Activated CD4-positive, alpha-beta T cell treated with anti-CD3 and anti-CD28 coated beads, Interleukin-2, amount 10 ng/mL, durations not matched to agents 24 days and 14 days (primary cell): ENCODE data around the gene MCOLN3. TPM values are rescaled to one million over a fixed set of nuclear protein-coding genes. Genes with fewer than 3 reads are reported as not detected.

Source experiments
- DNase-seq: peaks from one replicate; pipeline ENCODE4 v3.0.0; 2022
- H3K27ac Mint-ChIP-seq: one replicate; pipeline ENCODE4 v1.8.0; 2022; ENCODE audit warnings: mild to moderate bottlenecking, mixed read lengths
- H3K27me3 Mint-ChIP-seq: one replicate; pipeline ENCODE4 v1.8.0; 2022; ENCODE audit warnings: mixed read lengths
- H3K36me3 Mint-ChIP-seq: one replicate; pipeline ENCODE4 v1.8.0; 2022; ENCODE audit warnings: low read depth, mild to moderate bottlenecking, mixed read lengths
- H3K4me1 Mint-ChIP-seq: one replicate; pipeline ENCODE4 v1.8.0; 2021; ENCODE audit warnings: mixed read lengths
- H3K4me3 Mint-ChIP-seq: one replicate; pipeline ENCODE4 v1.8.0; 2022; ENCODE audit warnings: mild to moderate bottlenecking, moderate library complexity, mixed read lengths
- H3K9me3 Mint-ChIP-seq: one replicate; pipeline ENCODE4 v1.8.0; 2021; ENCODE audit warnings: mixed read lengths
- intact Hi-C: fragments of 100-400 bp; cut with micrococcal nuclease; formaldehyde crosslinking; loops from one replicate; pipeline ENCODE4 v1.15.1; 2023
- total RNA-seq: library from RNA; stranded (reverse); gene quantifications from 2 replicates; pipeline ENCODE4 v1.2.3, GENCODE V29; 2022

Gene MCOLN3
- 0.51 and 0.66 TPM in 2 replicates for total RNA-seq

GRCh38 chr1:85048296-85049064 is at the start of gene MCOLN3:
Gene MCOLN3 (minus strand): TSS chr1:85048500. CDS start chr1:85045360, 3,140 bp downstream.
- Mint-ChIP-seq H3K27ac (peak within 1 kb of the TSS; percentile 21), H3K27me3 (peaks cover 44% of the 10 kb centered on the region), H3K36me3 (no peaks in the 10 kb centered on the region), H3K9me3 (no peaks in the 10 kb centered on the region), H3K4me1 (peaks cover 26% of the 10 kb centered on the region), H3K4me3 (peak within 1 kb of the TSS; percentile 70)
- peak; percentile 83 for DNase-seq
- intact Hi-C loops = loop anchor here (1.0 to 2.0 kb wide), 3 partner anchors 14 to 210 kb away; partner anchors contain the start of gene C1orf52

GRCh38 chr1:85093644-85094043 is 45.3 kb upstream of the MCOLN3 start:
- no peak overlapping the region for H3K4me3 Mint-ChIP-seq
- no peak for DNase-seq
- H3K27me3 Mint-ChIP-seq = peaks cover 22% of the 10 kb centered on the region
- H3K36me3 Mint-ChIP-seq = peaks cover 3% of the 10 kb centered on the region
- peaks cover 4% of the 10 kb centered on the region for H3K4me1 Mint-ChIP-seq
- intact Hi-C loops = no loop called here
- no peak overlapping the region for H3K27ac Mint-ChIP-seq
- H3K9me3 Mint-ChIP-seq = peaks cover 7% of the 10 kb centered on the region

GRCh38 chr1:85091671-85092280 is 43.5 kb upstream of the MCOLN3 start:
- peak; percentile 58 for DNase-seq
- Mint-ChIP-seq H3K36me3 (peaks cover 3% of the 10 kb centered on the region), H3K27ac (no peak overlapping the region), H3K27me3 (peaks cover 19% of the 10 kb centered on the region), H3K9me3 (peaks cover 3% of the 10 kb centered on the region), H3K4me1 (peaks cover 4% of the 10 kb centered on the region), H3K4me3 (peak overlapping the region; percentile 71)
- intact Hi-C loops = loop anchor here (1.0 kb wide), 1 partner anchor 146 kb away; no protein-coding TSS in a partner anchor

- peaks cover 3% of the 10 kb centered on the region for H3K9me3 Mint-ChIP-seq
- no peak overlapping the region for H3K27ac Mint-ChIP-seq
- peaks cover 13% of the 10 kb centered on the region for H3K27me3 Mint-ChIP-seq
- peak; percentile 36 for DNase-seq
- H3K4me3 Mint-ChIP-seq = no peak overlapping the region
- peaks cover 2% of the 10 kb centered on the region for H3K36me3 Mint-ChIP-seq
- intact Hi-C loops = no loop called here
- H3K4me1 Mint-ChIP-seq = peaks cover 4% of the 10 kb centered on the region
Observed at GRCh38 chr1:85090225-85090624, 41.9 kb upstream of the MCOLN3 start.

- Mint-ChIP-seq H3K27ac (no peak overlapping the region), H3K4me3 (no peak overlapping the region), H3K9me3 (peaks cover 3% of the 10 kb centered on the region), H3K4me1 (peaks cover 4% of the 10 kb centered on the region), H3K36me3 (peaks cover 2% of the 10 kb centered on the region), H3K27me3 (peaks cover 18% of the 10 kb centered on the region)
- intact Hi-C loops = no loop called here
- DNase-seq = peak; percentile 29
Observed at GRCh38 chr1:85089203-85089602, 40.9 kb upstream of the MCOLN3 start.

GRCh38 chr1:85088408-85088784 is 40.1 kb upstream of the MCOLN3 start:
- H3K4me1 Mint-ChIP-seq = peaks cover 4% of the 10 kb centered on the region
- peak; percentile 4 for DNase-seq
- no peak overlapping the region for H3K27ac Mint-ChIP-seq
- peaks cover 2% of the 10 kb centered on the region for H3K36me3 Mint-ChIP-seq
- no peak overlapping the region for H3K4me3 Mint-ChIP-seq
- peaks cover 20% of the 10 kb centered on the region for H3K27me3 Mint-ChIP-seq
- peaks cover 3% of the 10 kb centered on the region for H3K9me3 Mint-ChIP-seq
- intact Hi-C loops = no loop called here

- intact Hi-C loops = no loop called here
- DNase-seq = peak; percentile 21
- peaks cover 2% of the 10 kb centered on the region for H3K36me3 Mint-ChIP-seq
- peaks cover 4% of the 10 kb centered on the region for H3K4me1 Mint-ChIP-seq
- H3K27me3 Mint-ChIP-seq = peaks cover 20% of the 10 kb centered on the region
- H3K4me3 Mint-ChIP-seq = no peak overlapping the region
- H3K9me3 Mint-ChIP-seq = peaks cover 3% of the 10 kb centered on the region
- H3K27ac Mint-ChIP-seq = no peak overlapping the region
Observed at GRCh38 chr1:85087659-85088407, 39.5 kb upstream of the MCOLN3 start.

- intact Hi-C loops = no loop called here
- Mint-ChIP-seq H3K4me1 (no peaks in the 10 kb centered on the region), H3K9me3 (no peaks in the 10 kb centered on the region), H3K36me3 (no peaks in the 10 kb centered on the region), H3K4me3 (no peak overlapping the region), H3K27ac (no peak overlapping the region), H3K27me3 (peaks cover 30% of the 10 kb centered on the region)
- DNase-seq = peak; percentile 52
Observed at GRCh38 chr1:85085417-85085816, 37.1 kb upstream of the MCOLN3 start.

GRCh38 chr1:85078903-85079302 is 30.6 kb upstream of the MCOLN3 start:
- Mint-ChIP-seq H3K4me1 (peaks cover 6% of the 10 kb centered on the region), H3K4me3 (no peak overlapping the region), H3K36me3 (no peaks in the 10 kb centered on the region), H3K27me3 (peaks cover 34% of the 10 kb centered on the region), H3K9me3 (peaks cover 4% of the 10 kb centered on the region), H3K27ac (no peak overlapping the region)
- intact Hi-C loops = loop anchor here (1.0 kb wide), 1 partner anchor 134 kb away; no protein-coding TSS in a partner anchor
- DNase-seq = peak; percentile 62

- DNase-seq = peak; percentile 35
- Mint-ChIP-seq H3K27ac (no peak overlapping the region), H3K27me3 (peaks cover 17% of the 10 kb centered on the region), H3K4me1 (peaks cover 6% of the 10 kb centered on the region), H3K9me3 (peaks cover 4% of the 10 kb centered on the region), H3K36me3 (no peaks in the 10 kb centered on the region), H3K4me3 (no peak overlapping the region)
- intact Hi-C loops = no loop called here
Observed at GRCh38 chr1:85074365-85074964, 26.2 kb upstream of the MCOLN3 start.

GRCh38 chr1:85070972-85071492 is 22.7 kb upstream of the MCOLN3 start:
- Mint-ChIP-seq H3K36me3 (no peaks in the 10 kb centered on the region), H3K4me3 (no peak overlapping the region), H3K4me1 (peaks cover 6% of the 10 kb centered on the region), H3K27ac (no peak overlapping the region), H3K27me3 (peaks cover 28% of the 10 kb centered on the region), H3K9me3 (peaks cover 4% of the 10 kb centered on the region)
- intact Hi-C loops = no loop called here
- no peak for DNase-seq

GRCh38 chr1:85068846-85069245 is 20.5 kb upstream of the MCOLN3 start:
- intact Hi-C loops = no loop called here
- H3K4me3 Mint-ChIP-seq = no peak overlapping the region
- H3K9me3 Mint-ChIP-seq = no peaks in the 10 kb centered on the region
- peaks cover 32% of the 10 kb centered on the region for H3K27me3 Mint-ChIP-seq
- H3K27ac Mint-ChIP-seq = no peak overlapping the region
- DNase-seq = peak; percentile 44
- no peaks in the 10 kb centered on the region for H3K4me1 Mint-ChIP-seq
- no peaks in the 10 kb centered on the region for H3K36me3 Mint-ChIP-seq

GRCh38 chr1:85065550-85065949 is 17.2 kb upstream of the MCOLN3 start:
- peak; percentile 48 for DNase-seq
- H3K9me3 Mint-ChIP-seq = no peaks in the 10 kb centered on the region
- intact Hi-C loops = no loop called here
- H3K36me3 Mint-ChIP-seq = no peaks in the 10 kb centered on the region
- no peak overlapping the region for H3K4me3 Mint-ChIP-seq
- H3K27ac Mint-ChIP-seq = no peak overlapping the region
- peaks cover 38% of the 10 kb centered on the region for H3K27me3 Mint-ChIP-seq
- peaks cover 14% of the 10 kb centered on the region for H3K4me1 Mint-ChIP-seq
